SU-DHL-6 (cell line): ENCODE measurements around the gene CELF6.

Source experiments
- H2AFZ ChIP-seq: fragments of 200-600 bp; sonication (generic); 2 replicates; pipeline ENCODE4 v1.6.1; 2014; ENCODE audit warnings: low read depth, mild to moderate bottlenecking, moderate library complexity, mixed read lengths, antibody characterized with exemption, low read length; ENCODE audit not compliant: severe bottlenecking
- H3F3A ChIP-seq: fragments of 200-600 bp; shearing (Covaris generic); 2 replicates; pipeline ENCODE4 v1.6.0; 2016; ENCODE audit warnings: antibody characterized with exemption, mild to moderate bottlenecking; ENCODE audit not compliant: insufficient read depth
- H3K27ac ChIP-seq: fragments of 200-600 bp; sonication (generic); 2 replicates; pipeline ENCODE4 v1.5.1; 2016; ENCODE audit warnings: low read depth, mild to moderate bottlenecking, low read length, moderate library complexity, mixed read lengths
- H3K27me3 ChIP-seq: fragments of 200-600 bp; sonication (generic), shearing (Covaris generic); 2 replicates; pipeline ENCODE4 v1.6.0; 2014; ENCODE audit warnings: mild to moderate bottlenecking, low read length
- H3K36me3 ChIP-seq: fragments of 200-600 bp; sonication (generic); 2 replicates; pipeline ENCODE4 v1.6.1; 2014; ENCODE audit warnings: mild to moderate bottlenecking, low read length, mixed read lengths
- H3K4me2 ChIP-seq: fragments of 300-600, 200-600 bp; shearing (Covaris generic), sonication (generic); 2 replicates; pipeline ENCODE4 v1.6.0; 2014; ENCODE audit warnings: low read length, low read depth, mild to moderate bottlenecking; ENCODE audit not compliant: poor library complexity, severe bottlenecking
- H3K4me3 ChIP-seq: fragments of 200-600 bp; sonication (generic); 2 replicates; pipeline ENCODE4 v1.5.1; 2014; ENCODE audit warnings: antibody characterized with exemption, low read length, mild to moderate bottlenecking, mixed read lengths; ENCODE audit not compliant: insufficient read depth, poor library complexity, severe bottlenecking
- H3K79me2 ChIP-seq: fragments of 200-600 bp; sonication (generic); 2 replicates; pipeline ENCODE4 v1.6.1; 2014; ENCODE audit warnings: mild to moderate bottlenecking, low read length, moderate library complexity; ENCODE audit not compliant: insufficient read depth
- H3K9ac ChIP-seq: fragments of 200-600 bp; sonication (generic); 2 replicates; pipeline ENCODE4 v1.7.0; 2014; ENCODE audit warnings: mild to moderate bottlenecking, low read length
- H3K9me2 ChIP-seq: fragments of 200-600 bp; sonication (generic); replicated peaks from 2 replicates; pipeline ENCODE4 v1.6.1; 2014; ENCODE audit warnings: low read length; ENCODE audit not compliant: insufficient read depth
- H3K9me3 ChIP-seq: fragments of 200-600 bp; sonication (generic); 2 replicates; pipeline ENCODE4 v1.6.1; 2014; ENCODE audit warnings: low read length, mixed read lengths; ENCODE audit not compliant: insufficient read depth
- H4K20me1 ChIP-seq: fragments of 200-600 bp; sonication (generic); 2 replicates; pipeline ENCODE4 v1.6.1; 2014; ENCODE audit warnings: low read depth, mild to moderate bottlenecking, antibody characterized with exemption, low read length, moderate library complexity, mixed read lengths
- EZH2phosphoT487 ChIP-seq: fragments of 200-600 bp; sonication (generic), shearing (Covaris generic); conservative IDR thresholded peaks from 2 replicates; pipeline ENCODE4 v1.6.1; 2018; ENCODE audit warnings: mild to moderate bottlenecking, antibody characterized with exemption, low read length, moderate library complexity, mixed read lengths
- TF ChIP-seq, protein P1 (sequence below): fragments of 200-600 bp; sonication (generic); IDR thresholded peaks from one replicate; pipeline ENCODE4 v1.5.1; 2017; ENCODE audit warnings: antibody characterized with exemption, mild to moderate bottlenecking, low read length, moderate library complexity; ENCODE audit not compliant: insufficient read depth, poor library complexity, severe bottlenecking

The CELF6 gene

DNA sequence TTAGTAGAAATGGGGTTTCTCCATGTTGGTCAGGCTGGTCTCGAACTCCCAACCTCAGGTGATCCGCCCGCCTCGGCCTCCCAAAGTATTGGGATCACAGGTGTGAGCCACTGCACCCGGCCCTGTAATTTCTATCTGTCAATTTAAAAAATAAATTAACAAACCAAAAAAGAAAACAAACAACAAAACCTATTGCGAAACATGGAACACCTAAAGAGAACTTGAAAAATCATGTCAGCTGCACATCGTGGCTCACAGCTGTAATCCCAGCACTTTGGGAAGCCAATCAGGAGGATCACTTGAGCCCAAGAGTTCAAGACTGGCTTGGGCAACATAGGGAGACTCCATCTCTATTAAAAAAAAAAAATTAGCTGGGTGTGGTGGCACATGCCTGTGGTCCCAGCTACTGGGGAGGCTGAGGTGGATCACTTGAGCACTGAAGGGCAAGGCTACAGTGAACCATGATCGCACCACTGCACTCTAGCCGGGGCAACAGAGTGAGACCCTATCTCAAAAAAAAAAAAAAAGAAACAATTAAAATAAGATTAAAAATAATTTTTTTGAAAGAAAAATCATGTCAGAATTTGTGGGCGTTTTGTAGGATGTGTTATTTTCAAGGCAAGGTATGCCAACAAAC is 67.2 kb downstream of the CELF6 start:
- Histone ChIP-seq H3K4me2 (no peak overlapping the region), H3K27me3 (no peaks in the 10 kb centered on the region), H3K4me3 (no peak overlapping the region), H3K79me2 (no peaks in the 10 kb centered on the region), H3K27ac (no peak overlapping the region), H3K36me3 (peaks cover 12% of the 10 kb centered on the region; the same call in 1 of the 2 replicates), H3K9me2 (no peaks in the 10 kb centered on the region), H4K20me1 (no peaks in the 10 kb centered on the region), H3K9me3 (no peaks in the 10 kb centered on the region), H2AFZ (no peak overlapping the region), H3F3A (no peaks in the 10 kb centered on the region), H3K9ac (no peak overlapping the region)
- TF ChIP-seq, protein P1, sequence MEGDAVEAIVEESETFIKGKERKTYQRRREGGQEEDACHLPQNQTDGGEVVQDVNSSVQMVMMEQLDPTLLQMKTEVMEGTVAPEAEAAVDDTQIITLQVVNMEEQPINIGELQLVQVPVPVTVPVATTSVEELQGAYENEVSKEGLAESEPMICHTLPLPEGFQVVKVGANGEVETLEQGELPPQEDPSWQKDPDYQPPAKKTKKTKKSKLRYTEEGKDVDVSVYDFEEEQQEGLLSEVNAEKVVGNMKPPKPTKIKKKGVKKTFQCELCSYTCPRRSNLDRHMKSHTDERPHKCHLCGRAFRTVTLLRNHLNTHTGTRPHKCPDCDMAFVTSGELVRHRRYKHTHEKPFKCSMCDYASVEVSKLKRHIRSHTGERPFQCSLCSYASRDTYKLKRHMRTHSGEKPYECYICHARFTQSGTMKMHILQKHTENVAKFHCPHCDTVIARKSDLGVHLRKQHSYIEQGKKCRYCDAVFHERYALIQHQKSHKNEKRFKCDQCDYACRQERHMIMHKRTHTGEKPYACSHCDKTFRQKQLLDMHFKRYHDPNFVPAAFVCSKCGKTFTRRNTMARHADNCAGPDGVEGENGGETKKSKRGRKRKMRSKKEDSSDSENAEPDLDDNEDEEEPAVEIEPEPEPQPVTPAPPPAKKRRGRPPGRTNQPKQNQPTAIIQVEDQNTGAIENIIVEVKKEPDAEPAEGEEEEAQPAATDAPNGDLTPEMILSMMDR, result no peak
- TF ChIP-seq EZH2phosphoT487, result no peak

DNA sequence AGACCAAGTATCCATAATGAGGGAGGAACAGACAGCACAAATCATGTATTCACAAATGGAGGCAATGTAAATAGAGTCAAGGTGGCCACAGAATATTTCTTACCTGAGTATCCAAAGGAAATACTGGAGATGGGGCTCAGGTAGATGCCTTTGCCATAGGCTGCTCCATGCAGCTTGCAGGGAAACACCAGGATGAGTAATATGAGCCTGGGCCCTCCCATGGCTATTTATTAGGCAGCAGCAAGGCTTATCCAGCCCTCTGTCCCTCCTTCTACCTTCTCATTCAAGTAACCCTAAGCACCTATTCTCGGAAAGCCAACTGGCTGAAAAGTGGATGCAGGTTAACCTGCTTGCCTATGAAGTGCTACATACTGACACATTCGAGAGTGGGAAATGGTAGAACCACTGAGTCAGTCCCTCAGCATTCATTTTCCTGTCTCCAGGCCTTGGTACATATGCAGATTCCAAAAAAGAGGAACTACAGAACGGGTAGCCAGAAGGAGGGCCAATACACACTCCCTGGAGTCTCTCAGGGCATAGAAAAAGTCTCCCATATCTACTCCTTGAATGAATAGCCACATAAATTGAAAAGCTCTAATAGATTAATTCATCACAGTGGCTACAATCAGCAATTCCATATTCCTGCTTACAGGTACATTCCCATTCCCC is 70.7 kb downstream of the CELF6 start:
- TF ChIP-seq, protein P1, result no peak
- TF ChIP-seq EZH2phosphoT487, result no peak
- Histone ChIP-seq H3K9me2 (no peaks in the 10 kb centered on the region), H3K4me2 (no peak overlapping the region), H3K36me3 (peaks cover 4% of the 10 kb centered on the region; the same call in 1 of the 2 replicates), H3F3A (no peaks in the 10 kb centered on the region), H3K27ac (no peak overlapping the region), H3K9me3 (no peaks in the 10 kb centered on the region), H2AFZ (no peak overlapping the region), H3K79me2 (no peaks in the 10 kb centered on the region), H3K9ac (no peak overlapping the region), H4K20me1 (no peaks in the 10 kb centered on the region), H3K4me3 (no peak overlapping the region), H3K27me3 (no peaks in the 10 kb centered on the region)

DNA sequence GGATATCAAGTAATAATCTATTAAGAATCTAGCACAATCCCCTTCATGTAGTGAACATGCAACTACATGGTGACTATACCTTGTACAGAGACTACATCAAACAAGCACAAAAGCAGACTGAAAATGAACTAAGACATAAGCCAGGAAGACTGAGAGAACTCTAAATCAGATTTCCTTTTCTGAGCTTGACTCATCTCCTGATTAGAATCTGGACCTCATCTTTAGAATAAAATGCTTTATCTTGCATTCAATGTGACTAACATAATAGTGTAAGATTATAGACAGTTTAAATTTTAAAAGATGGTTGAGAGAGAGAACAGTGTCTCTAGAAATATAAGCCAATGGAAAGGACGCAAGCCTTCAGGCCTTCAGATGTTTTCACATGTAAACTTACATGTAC is 71.4 kb downstream of the CELF6 start:
- Histone ChIP-seq H3K36me3 (peaks cover 4% of the 10 kb centered on the region; the same call in 1 of the 2 replicates), H4K20me1 (no peaks in the 10 kb centered on the region), H3K27ac (no peak overlapping the region), H3K27me3 (no peaks in the 10 kb centered on the region), H3K4me2 (no peak overlapping the region), H3K9ac (no peak overlapping the region), H3F3A (no peaks in the 10 kb centered on the region), H3K79me2 (no peaks in the 10 kb centered on the region), H3K9me3 (no peaks in the 10 kb centered on the region), H3K9me2 (no peaks in the 10 kb centered on the region), H2AFZ (no peak overlapping the region), H3K4me3 (no peak overlapping the region)
- no peak for TF ChIP-seq EZH2phosphoT487
- TF ChIP-seq, protein P1, result no peak
